DOHH2 (cell line): ENCODE data around the gene COL26A1.

Experiments used
- H3F3A ChIP-seq: fragments of 200-600 bp; sonication (generic), shearing (Covaris generic); 2 replicates; pipeline ENCODE4 v1.6.0; 2016; ENCODE audit warnings: antibody characterized with exemption, mild to moderate bottlenecking; ENCODE audit not compliant: control insufficient read depth, insufficient read depth
- H3K27ac ChIP-seq: fragments of 200-600 bp; sonication (generic); 2 replicates; pipeline ENCODE4 v1.5.1; 2014; ENCODE audit warnings: low read depth, mild to moderate bottlenecking, low read length, moderate library complexity
- H3K27me3 ChIP-seq: fragments of 200-600 bp; sonication (generic); 2 replicates; pipeline ENCODE4 v1.6.1; 2014; ENCODE audit warnings: mild to moderate bottlenecking, low read length, mixed read lengths; ENCODE audit not compliant: control insufficient read depth
- H3K36me3 ChIP-seq: fragments of 200-600 bp; sonication (generic); 2 replicates; pipeline ENCODE4 v1.6.1; 2014; ENCODE audit warnings: mild to moderate bottlenecking, low read length, moderate library complexity, mixed read lengths; ENCODE audit not compliant: control insufficient read depth
- H3K4me1 ChIP-seq: fragments of 200-600 bp; sonication (generic); 2 replicates; pipeline ENCODE4 v1.6.1; 2014; ENCODE audit warnings: mild to moderate bottlenecking, low read length, mixed read lengths; ENCODE audit not compliant: control insufficient read depth
- H3K4me2 ChIP-seq: fragments of 200-600 bp; sonication (generic); 2 replicates; pipeline ENCODE4 v1.6.0; 2014; ENCODE audit warnings: mild to moderate bottlenecking, low read length, moderate library complexity
- H3K4me3 ChIP-seq: fragments of 200-600 bp; sonication (generic); 2 replicates; pipeline ENCODE4 v1.5.1; 2014; ENCODE audit warnings: mild to moderate bottlenecking, low read length, mixed read lengths
- H3K79me2 ChIP-seq: fragments of 200-600 bp; sonication (generic); 2 replicates; pipeline ENCODE4 v1.6.1; 2014; ENCODE audit warnings: mild to moderate bottlenecking, low read length, mixed read lengths; ENCODE audit not compliant: control insufficient read depth
- H3K9me2 ChIP-seq: fragments of 200-600 bp; sonication (generic); replicated peaks from 2 replicates; pipeline ENCODE4 v1.6.1; 2014; ENCODE audit warnings: mild to moderate bottlenecking, low read length, mixed read lengths; ENCODE audit not compliant: control insufficient read depth
- H3K9me3 ChIP-seq: fragments of 200-600 bp; sonication (generic); 2 replicates; pipeline ENCODE4 v1.6.1; 2014; ENCODE audit warnings: antibody characterized with exemption, low read length, mixed read lengths; ENCODE audit not compliant: control insufficient read depth, insufficient read depth
- H4K20me1 ChIP-seq: fragments of 200-600 bp; sonication (generic); 2 replicates; pipeline ENCODE4 v1.6.0; 2014; ENCODE audit warnings: low read depth, mild to moderate bottlenecking, antibody characterized with exemption, low read length, moderate library complexity; ENCODE audit not compliant: control insufficient read depth, insufficient read depth
- EZH2phosphoT487 ChIP-seq: fragments of 200-600 bp; sonication (generic); IDR thresholded peaks from 2 replicates; pipeline ENCODE4 v1.6.1; 2017; ENCODE audit warnings: borderline replicate concordance, mild to moderate bottlenecking, antibody characterized with exemption, low read length, moderate library complexity, mixed read lengths
- TF ChIP-seq, protein P1 (sequence below): fragments of 200-600 bp; sonication (generic); IDR thresholded peaks from one replicate; pipeline ENCODE4 v1.5.1; 2014; ENCODE audit warnings: antibody characterized with exemption, mild to moderate bottlenecking, low read depth, low read length; ENCODE audit not compliant: poor library complexity, severe bottlenecking

Gene COL26A1

DNA sequence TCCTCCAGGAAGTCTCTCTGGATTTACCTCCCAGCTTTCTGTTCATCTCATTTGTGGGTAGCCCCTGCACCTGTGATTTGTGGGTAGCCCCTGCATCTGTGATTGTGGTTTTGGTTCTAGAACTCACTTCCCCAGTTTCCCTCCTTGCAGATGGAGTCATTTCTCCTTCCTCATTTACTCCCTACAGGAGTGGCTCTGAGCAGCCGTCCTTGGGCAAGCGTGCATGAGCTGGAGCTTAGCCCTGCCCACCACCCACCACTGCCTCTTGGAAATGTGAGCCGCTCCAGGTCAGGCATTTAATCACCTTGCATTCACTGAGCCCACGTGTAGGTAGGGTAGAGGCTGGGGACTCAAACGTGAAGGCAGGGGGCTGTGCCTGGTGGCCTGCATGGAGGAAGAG is 8.2 kb downstream of the COL26A1 start:
- Histone ChIP-seq H3K36me3 (no peaks in the 10 kb centered on the region), H3K4me2 (no peak overlapping the region), H3F3A (no peaks in the 10 kb centered on the region), H3K27me3 (peaks cover 18% of the 10 kb centered on the region), H3K9me2 (no peaks in the 10 kb centered on the region), H3K27ac (no peak overlapping the region), H3K4me1 (peaks cover 7% of the 10 kb centered on the region), H3K4me3 (no peak overlapping the region), H3K79me2 (no peaks in the 10 kb centered on the region), H3K9me3 (no peaks in the 10 kb centered on the region), H4K20me1 (peaks cover 2% of the 10 kb centered on the region; the same call in 1 of the 2 replicates)
- no peak for TF ChIP-seq EZH2phosphoT487
- TF ChIP-seq, protein P1, sequence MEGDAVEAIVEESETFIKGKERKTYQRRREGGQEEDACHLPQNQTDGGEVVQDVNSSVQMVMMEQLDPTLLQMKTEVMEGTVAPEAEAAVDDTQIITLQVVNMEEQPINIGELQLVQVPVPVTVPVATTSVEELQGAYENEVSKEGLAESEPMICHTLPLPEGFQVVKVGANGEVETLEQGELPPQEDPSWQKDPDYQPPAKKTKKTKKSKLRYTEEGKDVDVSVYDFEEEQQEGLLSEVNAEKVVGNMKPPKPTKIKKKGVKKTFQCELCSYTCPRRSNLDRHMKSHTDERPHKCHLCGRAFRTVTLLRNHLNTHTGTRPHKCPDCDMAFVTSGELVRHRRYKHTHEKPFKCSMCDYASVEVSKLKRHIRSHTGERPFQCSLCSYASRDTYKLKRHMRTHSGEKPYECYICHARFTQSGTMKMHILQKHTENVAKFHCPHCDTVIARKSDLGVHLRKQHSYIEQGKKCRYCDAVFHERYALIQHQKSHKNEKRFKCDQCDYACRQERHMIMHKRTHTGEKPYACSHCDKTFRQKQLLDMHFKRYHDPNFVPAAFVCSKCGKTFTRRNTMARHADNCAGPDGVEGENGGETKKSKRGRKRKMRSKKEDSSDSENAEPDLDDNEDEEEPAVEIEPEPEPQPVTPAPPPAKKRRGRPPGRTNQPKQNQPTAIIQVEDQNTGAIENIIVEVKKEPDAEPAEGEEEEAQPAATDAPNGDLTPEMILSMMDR, result no peak

DNA sequence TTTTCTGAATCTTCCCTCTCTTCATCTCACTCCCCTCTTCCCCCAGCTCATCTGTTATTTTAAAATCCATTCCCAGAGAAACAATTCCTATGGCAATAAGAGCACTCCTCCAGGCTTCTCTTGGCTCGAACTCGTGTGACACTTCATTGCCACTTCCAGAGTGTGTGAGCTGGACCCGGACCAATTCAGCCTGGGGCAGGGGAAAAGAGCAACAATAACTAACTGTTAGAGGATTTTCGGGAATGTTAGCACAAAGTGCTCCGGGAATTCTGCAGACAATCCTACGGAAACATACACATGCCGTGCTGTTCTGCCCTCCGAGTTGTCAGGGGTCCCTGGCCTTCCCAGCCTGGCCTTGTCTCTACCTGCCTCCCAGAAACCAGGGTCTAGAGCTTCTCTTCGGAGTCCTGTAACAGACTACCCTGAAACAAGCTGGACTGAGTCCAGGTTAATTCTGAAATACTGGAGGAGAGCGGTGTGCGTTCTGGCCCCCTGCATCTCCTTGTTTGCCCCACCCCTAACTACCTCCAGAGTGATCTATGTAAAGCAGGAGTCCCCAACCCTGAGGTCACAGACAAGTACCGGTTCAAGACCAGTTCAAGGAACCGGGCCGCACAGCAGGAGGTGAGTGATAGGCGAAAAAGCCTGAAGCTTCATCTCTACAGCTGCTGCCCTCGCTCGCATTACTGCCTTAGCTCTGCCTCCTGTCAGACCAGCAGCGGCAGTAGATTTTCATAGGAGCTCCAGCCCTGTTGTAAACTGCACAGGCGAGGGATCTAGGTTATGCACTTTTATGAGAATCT is 11.3 kb downstream of the COL26A1 start:
- Histone ChIP-seq H3K9me2 (no peaks in the 10 kb centered on the region), H3K4me3 (no peak overlapping the region), H3K27me3 (peaks cover 13% of the 10 kb centered on the region), H3K9me3 (no peaks in the 10 kb centered on the region), H3K79me2 (no peaks in the 10 kb centered on the region), H4K20me1 (no peaks in the 10 kb centered on the region), H3K4me1 (peaks cover 7% of the 10 kb centered on the region), H3K36me3 (no peaks in the 10 kb centered on the region), H3F3A (no peaks in the 10 kb centered on the region), H3K27ac (no peak overlapping the region), H3K4me2 (no peak overlapping the region)
- TF ChIP-seq, protein P1, result no peak
- no peak for TF ChIP-seq EZH2phosphoT487

DNA sequence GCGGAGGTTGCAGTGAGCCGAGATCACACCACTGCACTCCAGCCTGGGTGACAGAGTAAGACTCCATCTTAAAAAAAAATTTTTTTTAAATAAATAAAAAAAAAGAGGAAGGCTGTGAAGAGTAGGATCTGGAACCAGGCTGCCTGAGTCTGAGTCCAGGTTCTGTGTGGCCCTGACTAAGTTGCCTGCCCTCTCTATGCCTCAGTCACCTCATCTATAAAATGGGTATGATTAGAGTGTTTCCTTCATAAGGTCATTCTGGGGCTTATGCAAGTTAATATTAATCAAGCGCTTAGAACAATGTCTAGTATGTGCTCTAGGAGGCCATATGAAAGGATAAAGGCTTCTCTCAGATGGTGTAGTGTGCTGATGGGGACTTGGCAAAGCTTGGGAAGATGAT is 12.3 kb downstream of the COL26A1 start:
- H3K9me3 ChIP-seq, result no peaks in the 10 kb centered on the region
- peaks cover 7% of the 10 kb centered on the region for H3K4me1 ChIP-seq
- H4K20me1 ChIP-seq, result no peaks in the 10 kb centered on the region
- no peaks in the 10 kb centered on the region for H3K9me2 ChIP-seq
- no peaks in the 10 kb centered on the region for H3F3A ChIP-seq
- H3K4me2 ChIP-seq, result no peak overlapping the region
- H3K4me3 ChIP-seq, result no peak overlapping the region
- no peaks in the 10 kb centered on the region for H3K36me3 ChIP-seq
- H3K27ac ChIP-seq, result no peak overlapping the region
- peaks cover 13% of the 10 kb centered on the region for H3K27me3 ChIP-seq
- H3K79me2 ChIP-seq, result no peaks in the 10 kb centered on the region
- TF ChIP-seq EZH2phosphoT487, result no peak
- TF ChIP-seq, protein P1, result no peak
